Parathyroid adenoma (tissue), 2 donors: ENCODE results near the gene GAREM1.

Source experiments
- H2AFZ ChIP-seq: fragments of 300-600 bp; sonication (generic); one replicate; pipeline ENCODE4 v1.7.0; 2017; ENCODE audit warnings: antibody characterized with exemption, mild to moderate bottlenecking
- H3K27ac ChIP-seq: fragments of 300-600 bp; sonication (generic); one replicate; pipeline ENCODE4 v1.7.0; 2017
- H3K27me3 ChIP-seq: fragments of 300-600 bp; sonication (generic); one replicate; pipeline ENCODE4 v1.7.0; 2017; ENCODE audit warnings: low read length; ENCODE audit not compliant: control insufficient read depth, insufficient read depth
- H3K36me3 ChIP-seq: fragments of 300-600 bp; sonication (generic); one replicate; pipeline ENCODE4 v1.7.0; 2017; ENCODE audit warnings: low read length; ENCODE audit not compliant: control insufficient read depth, insufficient read depth
- H3K4me1 ChIP-seq: fragments of 300-600 bp; sonication (generic); one replicate; pipeline ENCODE4 v1.7.0; 2017; ENCODE audit warnings: control low read depth
- H3K4me2 ChIP-seq: fragments of 300-600 bp; sonication (generic); one replicate; pipeline ENCODE4 v1.7.0; 2017; ENCODE audit warnings: low read length
- H3K4me3 ChIP-seq: fragments of 300-600 bp; sonication (generic); one replicate; pipeline ENCODE4 v1.7.0; 2017; ENCODE audit warnings: low read depth, low read length
- H3K79me2 ChIP-seq: fragments of 300-600 bp; sonication (generic); one replicate; pipeline ENCODE4 v1.7.0; 2017; ENCODE audit warnings: control low read depth
- H3K9ac ChIP-seq: fragments of 300-600 bp; sonication (generic); one replicate; pipeline ENCODE4 v1.7.0; 2017; ENCODE audit warnings: mild to moderate bottlenecking
- H3K9me3 ChIP-seq: fragments of 300-600 bp; sonication (generic); one replicate; pipeline ENCODE4 v1.7.0; 2017; ENCODE audit warnings: low read length; ENCODE audit not compliant: control insufficient read depth
- CTCF ChIP-seq: fragments of 300-600 bp; sonication (generic); IDR thresholded peaks from one replicate; pipeline ENCODE4 v1.7.0; 2017; ENCODE audit warnings: antibody characterized with exemption, mild to moderate bottlenecking
- donor health status: primary hyperparathyroidism.

The GAREM1 gene

GRCh38 chr18:32326450-32327308 lies 144.0 kb downstream of the GAREM1 start:
- no peak overlapping the region for H3K27ac ChIP-seq
- no peaks in the 10 kb centered on the region for H3K27me3 ChIP-seq
- no peaks in the 10 kb centered on the region for H3K36me3 ChIP-seq
- H3K79me2 ChIP-seq: no peaks in the 10 kb centered on the region
- H3K4me1 ChIP-seq: no peaks in the 10 kb centered on the region
- H3K4me2 ChIP-seq: no peak overlapping the region
- no peak overlapping the region for H3K9ac ChIP-seq
- no peak overlapping the region for H2AFZ ChIP-seq
- H3K9me3 ChIP-seq: no peaks in the 10 kb centered on the region
- no peak overlapping the region for H3K4me3 ChIP-seq
- TF ChIP-seq CTCF: no peak

- Histone ChIP-seq H3K4me2 (no peak overlapping the region), H3K36me3 (no peaks in the 10 kb centered on the region), H3K4me3 (no peak overlapping the region), H3K4me1 (no peaks in the 10 kb centered on the region), H3K9ac (no peak overlapping the region), H3K9me3 (no peaks in the 10 kb centered on the region), H2AFZ (no peak overlapping the region), H3K79me2 (no peaks in the 10 kb centered on the region), H3K27ac (no peak overlapping the region), H3K27me3 (no peaks in the 10 kb centered on the region)
- no peak for TF ChIP-seq CTCF
Observed at GRCh38 chr18:32324181-32324580, 146.5 kb downstream of the GAREM1 start.

- no peak for TF ChIP-seq CTCF
- Histone ChIP-seq H2AFZ (no peak overlapping the region), H3K4me1 (no peaks in the 10 kb centered on the region), H3K4me3 (no peak overlapping the region), H3K9me3 (no peaks in the 10 kb centered on the region), H3K27ac (no peak overlapping the region), H3K9ac (no peak overlapping the region), H3K4me2 (no peak overlapping the region), H3K27me3 (no peaks in the 10 kb centered on the region), H3K36me3 (no peaks in the 10 kb centered on the region), H3K79me2 (no peaks in the 10 kb centered on the region)
Observed at GRCh38 chr18:32321826-32322225, 148.9 kb downstream of the GAREM1 start.

GRCh38 chr18:32319084-32319483 lies 151.6 kb downstream of the GAREM1 start:
- no peak overlapping the region for H2AFZ ChIP-seq
- H3K27ac ChIP-seq: no peak overlapping the region
- no peak overlapping the region for H3K4me2 ChIP-seq
- H3K36me3 ChIP-seq: no peaks in the 10 kb centered on the region
- H3K27me3 ChIP-seq: no peaks in the 10 kb centered on the region
- H3K4me1 ChIP-seq: no peaks in the 10 kb centered on the region
- H3K4me3 ChIP-seq: no peak overlapping the region
- no peaks in the 10 kb centered on the region for H3K9me3 ChIP-seq
- no peak overlapping the region for H3K9ac ChIP-seq
- no peaks in the 10 kb centered on the region for H3K79me2 ChIP-seq
- TF ChIP-seq CTCF: no peak

- TF ChIP-seq CTCF: no peak
- no peak overlapping the region for H3K27ac ChIP-seq
Observed at GRCh38 chr18:32318581-32318980, 152.1 kb downstream of the GAREM1 start.

More at GRCh38 chr18:32318581-32318980, 152.1 kb downstream of the GAREM1 start:
- Histone ChIP-seq H3K9me3 (no peaks in the 10 kb centered on the region), H3K4me2 (no peak overlapping the region), H3K36me3 (no peaks in the 10 kb centered on the region), H2AFZ (no peak overlapping the region), H3K79me2 (no peaks in the 10 kb centered on the region), H3K4me1 (no peaks in the 10 kb centered on the region), H3K9ac (no peak overlapping the region), H3K4me3 (no peak overlapping the region), H3K27me3 (no peaks in the 10 kb centered on the region)
